H1 (cell line): Measurements from ENCODE around the gene PCSK1N. TPM values are rescaled to one million over a fixed set of nuclear protein-coding genes. Genes with fewer than 3 reads are reported as not detected.

Source experiments
- ASH2L ChIP-seq: fragments of 200-600, 300-600 bp; sonication (generic); IDR thresholded peaks from one replicate; pipeline ENCODE4 v1.7.1; 2017; ENCODE audit warnings: low read length
- GTF2F1 ChIP-seq: IDR thresholded peaks from 2 replicates; pipeline ENCODE4 v1.6.1; 2012; ENCODE audit warnings: low read depth, low read length, improper control_type of control experiment, borderline replicate concordance
- RNF2 ChIP-seq: fragments of 200-900, 300-1000 bp; sonication (generic); IDR thresholded peaks from 2 replicates; pipeline ENCODE4 v1.7.1; 2016; ENCODE audit warnings: borderline replicate concordance, low read depth, mild to moderate bottlenecking, antibody characterized with exemption, low read length; ENCODE audit not compliant: poor library complexity, severe bottlenecking; ENCODE audit errors: missing control alignments
- polyA plus RNA-seq, 7 experiments: library from polyadenylated mRNA; depleted of rRNA in 3 of 7; stranded (reverse) in 5 of 7; unstranded in 2 of 7; fragments of >200 nt in 5 of 7; fragments of 200-250 nt in 2 of 7; gene quantifications; 1 replicate in 5 of 7; 2 replicates in 1 of 7; 4 replicates in 1 of 7; pipeline versions ENCODE4 v1.2.1 to v1.2.3, GENCODE V29; 2011 to 2013; ENCODE audit warnings: missing spikeins in 2 of 7, mixed read lengths in 2 of 7
- total RNA-seq: library from RNA; stranded (reverse); fragmentation: NEBNext Ultra II Directional; extraction: Animal tissue kit (Norgen Biotek cat#: 25700); gene quantifications from 2 replicates; pipeline ENCODE4 v1.2.1, GENCODE V29; 2021

PCSK1N gene
- total and polyA plus RNA-seq, 2 of the 8 experiments (the other 6 are each of a cell fraction or from before 2014, with no cell fraction given) = 3.6 to 4.5 TPM

DNA sequence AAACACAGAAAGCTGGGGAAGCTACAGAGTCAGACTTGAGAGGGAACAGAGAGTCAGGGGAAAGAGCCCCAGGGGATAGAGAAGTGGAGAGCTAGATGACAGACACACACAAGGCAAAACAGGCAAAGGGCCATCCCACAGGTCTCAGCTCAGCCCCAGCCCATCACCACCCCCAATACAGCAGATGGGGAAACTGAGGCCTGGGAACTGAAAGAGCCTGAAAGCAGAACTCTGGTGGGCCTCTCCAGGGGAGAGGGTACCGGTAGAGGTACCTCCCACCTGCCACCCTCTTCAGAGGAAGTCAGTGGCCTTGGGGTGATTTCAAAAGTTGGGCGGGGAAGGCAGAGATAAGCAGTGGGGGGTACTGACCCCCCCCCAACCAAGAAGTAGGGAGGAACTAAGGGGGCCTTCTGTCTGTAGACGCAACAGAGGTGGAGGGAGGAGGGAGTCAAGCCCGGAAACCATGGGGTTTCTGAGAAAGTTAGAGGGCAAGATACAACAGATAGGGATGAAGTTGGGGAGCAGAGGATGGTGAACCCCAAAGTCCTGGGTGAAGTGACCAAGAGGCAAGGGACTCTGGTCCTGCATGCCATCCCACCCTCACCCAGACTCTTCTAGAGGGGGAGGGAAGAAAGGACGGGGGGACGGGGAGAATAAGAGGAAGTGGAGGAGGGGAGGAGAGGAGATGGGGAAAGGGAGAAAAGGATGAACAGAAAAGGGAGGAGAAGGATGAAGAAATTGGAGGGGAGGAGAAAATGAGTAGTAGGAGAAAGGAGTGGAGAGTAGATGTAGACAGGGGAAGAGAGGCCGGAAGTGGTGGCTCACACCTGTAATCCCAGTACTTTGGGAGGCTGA lies 45.8 kb downstream of the PCSK1N start (continued):
- no peak for TF ChIP-seq RNF2
- no peak for TF ChIP-seq GTF2F1
- TF ChIP-seq ASH2L = no peak
